Measurements from ENCODE around the gene CPLX1. TPM values are rescaled to one million over a fixed set of nuclear protein-coding genes. Genes with fewer than 3 reads are reported as not detected.

The CPLX1 gene
- total RNA-seq, 1 experiment from 2014 or later, result 2.7 TPM

- BruUV-seq (replicated peaks), result no TSS peak
- POLR2A ChIA-PET, result interaction anchor here (8.5 kb wide), 1 partner anchor 11 kb away, joined by 68 read pairs; no protein-coding TSS in a partner anchor
- Mint-ChIP-seq H3K4me1 (ENCODE audit: insufficient read depth, unreplicated experiment) (peaks cover 19% of the 10 kb centered on the region), H3K27me3 (ENCODE audit: insufficient read depth, unreplicated experiment) (no peaks in the 10 kb centered on the region), H3K9me3 (ENCODE audit: unreplicated experiment) (no peaks in the 10 kb centered on the region), H3K4me3 (ENCODE audit: unreplicated experiment) (no peak overlapping the region), H3K36me3 (ENCODE audit: insufficient read depth, unreplicated experiment) (peaks cover 69% of the 10 kb centered on the region), H3K27ac (ENCODE audit: low read depth, unreplicated experiment) (no peak overlapping the region)
- CTCF ChIA-PET, result interaction anchor here (1.3 kb wide), 1 partner anchor 28 kb away, joined by 4 read pairs; no protein-coding TSS in a partner anchor
- intact Hi-C loops (cut with micrococcal nuclease), result no loop called here
- no peak for TF ChIP-seq CTCF (IDR thresholded peaks at IDR 0.05; ENCODE audit: unreplicated experiment)
- DNase-seq (ENCODE audit: unreplicated experiment), result no peak
Measured at GRCh38 chr4:770022-770421, 55.9 kb downstream of the CPLX1 start.

- Mint-ChIP-seq H3K9me3 (ENCODE audit: unreplicated experiment) (no peaks in the 10 kb centered on the region), H3K36me3 (ENCODE audit: insufficient read depth, unreplicated experiment) (peaks cover 68% of the 10 kb centered on the region), H3K27me3 (ENCODE audit: insufficient read depth, unreplicated experiment) (no peaks in the 10 kb centered on the region), H3K4me1 (ENCODE audit: insufficient read depth, unreplicated experiment) (peaks cover 18% of the 10 kb centered on the region), H3K4me3 (ENCODE audit: unreplicated experiment) (no peak overlapping the region), H3K27ac (ENCODE audit: low read depth, unreplicated experiment) (no peak overlapping the region)
- TF ChIP-seq CTCF (IDR thresholded peaks at IDR 0.05; ENCODE audit: unreplicated experiment), result no peak
- intact Hi-C loops (cut with micrococcal nuclease), result loop anchor here (5.0 kb wide), 1 partner anchor 163 kb away; the partner anchor contains the start of genes GAK and TMEM175
- DNase-seq (ENCODE audit: unreplicated experiment), result no peak
- ChIA-PET CTCF (interaction anchor here (1.3 kb wide), 1 partner anchor 28 kb away, joined by 4 read pairs; no protein-coding TSS in a partner anchor), POLR2A (interaction anchor here (8.5 kb wide), 1 partner anchor 11 kb away, joined by 68 read pairs; no protein-coding TSS in a partner anchor)
- no TSS peak for BruUV-seq (replicated peaks)
Measured at GRCh38 chr4:769511-769910, 56.4 kb downstream of the CPLX1 start.

- no peaks in the 10 kb centered on the region for H3K9me3 Mint-ChIP-seq (ENCODE audit: unreplicated experiment)
- BruUV-seq (replicated peaks), result no TSS peak
- TF ChIP-seq CTCF (IDR thresholded peaks at IDR 0.05; ENCODE audit: unreplicated experiment), result no peak
- no peak overlapping the region for H3K27ac Mint-ChIP-seq (ENCODE audit: low read depth, unreplicated experiment)
- ChIA-PET CTCF (no interaction called here), POLR2A (interaction anchor here (3.0 to 8.5 kb wide), 2 partner anchors 12 to 162 kb away, joined by 14 to 68 read pairs; partner anchors contain the start of genes GAK and TMEM175)
- peaks cover 18% of the 10 kb centered on the region for H3K4me1 Mint-ChIP-seq (ENCODE audit: insufficient read depth, unreplicated experiment)
- no peaks in the 10 kb centered on the region for H3K27me3 Mint-ChIP-seq (ENCODE audit: insufficient read depth, unreplicated experiment)
- peaks cover 63% of the 10 kb centered on the region for H3K36me3 Mint-ChIP-seq (ENCODE audit: insufficient read depth, unreplicated experiment)
- DNase-seq (ENCODE audit: unreplicated experiment), result no peak
- H3K4me3 Mint-ChIP-seq (ENCODE audit: unreplicated experiment), result no peak overlapping the region
- intact Hi-C loops (cut with micrococcal nuclease), result loop anchor here (5.0 kb wide), 1 partner anchor 163 kb away; the partner anchor contains the start of genes GAK and TMEM175
Measured at GRCh38 chr4:768995-769394, 56.9 kb downstream of the CPLX1 start.

GRCh38 chr4:768076-768475 lies 57.9 kb downstream of the CPLX1 start:
- ChIA-PET POLR2A (interaction anchor here (3.0 to 8.5 kb wide), 2 partner anchors 13 to 163 kb away, joined by 14 to 68 read pairs; partner anchors contain the start of genes GAK and TMEM175), CTCF (no interaction called here)
- BruUV-seq (replicated peaks), result no TSS peak
- intact Hi-C loops (cut with micrococcal nuclease), result loop anchor here (5.0 kb wide), 1 partner anchor 164 kb away; the partner anchor contains the start of genes GAK and TMEM175
- H3K27ac Mint-ChIP-seq (ENCODE audit: low read depth, unreplicated experiment), result no peak overlapping the region
- no peak for DNase-seq (ENCODE audit: unreplicated experiment)
- no peak overlapping the region for H3K4me3 Mint-ChIP-seq (ENCODE audit: unreplicated experiment)
- no peak for TF ChIP-seq CTCF (IDR thresholded peaks at IDR 0.05; ENCODE audit: unreplicated experiment)
- H3K9me3 Mint-ChIP-seq (ENCODE audit: unreplicated experiment), result no peaks in the 10 kb centered on the region
- H3K4me1 Mint-ChIP-seq (ENCODE audit: insufficient read depth, unreplicated experiment), result peaks cover 18% of the 10 kb centered on the region
- peaks cover 72% of the 10 kb centered on the region for H3K36me3 Mint-ChIP-seq (ENCODE audit: insufficient read depth, unreplicated experiment)
- H3K27me3 Mint-ChIP-seq (ENCODE audit: insufficient read depth, unreplicated experiment), result no peaks in the 10 kb centered on the region

All from MCF 10A (cell line).